HK-2 (cell line): ENCODE results near the gene CWC22.

Source experiments
- DNase-seq: peaks from one replicate; pipeline ENCODE4 v3.0.0-alpha.2; 2018; ENCODE audit not compliant: unreplicated experiment

Gene CWC22

DNA sequence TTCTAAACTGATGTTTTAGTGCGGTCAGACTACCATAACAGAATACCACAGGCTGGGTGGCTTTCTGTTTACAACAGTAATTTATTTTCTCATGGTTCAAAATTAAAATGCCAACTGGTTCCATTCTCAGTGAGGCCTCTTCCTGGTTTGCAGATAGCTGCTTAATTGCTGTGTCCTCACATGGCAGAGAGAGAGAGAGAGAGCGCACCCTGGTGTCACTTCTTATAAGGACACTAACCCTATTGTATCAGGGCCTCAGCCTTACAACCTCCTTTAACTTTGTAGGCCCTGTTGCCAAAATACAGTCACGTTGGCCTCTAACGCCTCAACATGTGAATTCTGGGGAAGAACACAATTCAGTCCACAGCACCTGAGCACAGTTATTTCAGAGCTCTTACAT lies 108.2 kb downstream of the CWC22 start:
- peak; percentile 18 for DNase-seq
